GM12878 (cell line): ENCODE data around the gene GNAQ.

Experiments
- BRCA1 ChIP-seq: IDR thresholded peaks from 2 replicates; pipeline ENCODE4 v1.6.1; 2011; ENCODE audit warnings: low read depth, low read length, improper control_type of control experiment
- CEBPB ChIP-seq, 2 experiments: fragments of 150-350 bp in 1 of 2; IDR thresholded peaks; 2 replicates each; pipeline ENCODE4 v1.6.1; 2012 to 2014; ENCODE audit warnings: low read depth in 2 of 2, low read length in 2 of 2, borderline replicate concordance in 1 of 2, inconsistent platforms in 1 of 2
- CEBPZ ChIP-seq: fragments of 150-350 bp; IDR thresholded peaks from 2 replicates; pipeline ENCODE4 v1.6.1; 2016; ENCODE audit warnings: low read depth, low read length
- HDAC6 ChIP-seq: fragments of 200-600 bp; sonication (generic); IDR thresholded peaks from one replicate; pipeline ENCODE4 v1.8.0; 2017; ENCODE audit warnings: antibody characterized with exemption; ENCODE audit not compliant: unreplicated experiment

- TF ChIP-seq HDAC6 (no peak), CEBPB (IDR thresholded peaks at IDR 0.05; ENCODE audit: borderline replicate concordance in 1 of 2, low read depth in 2 of 2, low read length in 2 of 2) (no peak), BRCA1 (no peak), CEBPZ (no peak)
Measured at GRCh38 chr9:77844415-77844814, 187.2 kb downstream of the GNAQ start.
